Measurements from ENCODE around the gene SIN3B.

GRCh38 chr19:16920816-16921529 lies 91.8 kb downstream of the SIN3B start:
- TF ChIP-seq CTCF (conservative IDR thresholded peaks at IDR 0.05) (no peak), EZH2 (IDR thresholded peaks at IDR 0.05; ENCODE audit: low read depth) (no peak)
